GM21529 (cell line): ENCODE data around the gene ARIH1.
"Not testable (repeated sequence)": the region's sequence is repeated elsewhere in the genome, so short reads cannot be mapped to it uniquely, and the experiment has no call there.

Experiments used
- ATAC-seq: cut with Tn5 transposase; IDR thresholded peaks from one replicate; pipeline ENCODE4 v1.9.1; 2021; ENCODE audit not compliant: unreplicated experiment

Gene ARIH1, protein sequence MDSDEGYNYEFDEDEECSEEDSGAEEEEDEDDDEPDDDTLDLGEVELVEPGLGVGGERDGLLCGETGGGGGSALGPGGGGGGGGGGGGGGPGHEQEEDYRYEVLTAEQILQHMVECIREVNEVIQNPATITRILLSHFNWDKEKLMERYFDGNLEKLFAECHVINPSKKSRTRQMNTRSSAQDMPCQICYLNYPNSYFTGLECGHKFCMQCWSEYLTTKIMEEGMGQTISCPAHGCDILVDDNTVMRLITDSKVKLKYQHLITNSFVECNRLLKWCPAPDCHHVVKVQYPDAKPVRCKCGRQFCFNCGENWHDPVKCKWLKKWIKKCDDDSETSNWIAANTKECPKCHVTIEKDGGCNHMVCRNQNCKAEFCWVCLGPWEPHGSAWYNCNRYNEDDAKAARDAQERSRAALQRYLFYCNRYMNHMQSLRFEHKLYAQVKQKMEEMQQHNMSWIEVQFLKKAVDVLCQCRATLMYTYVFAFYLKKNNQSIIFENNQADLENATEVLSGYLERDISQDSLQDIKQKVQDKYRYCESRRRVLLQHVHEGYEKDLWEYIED

DNA sequence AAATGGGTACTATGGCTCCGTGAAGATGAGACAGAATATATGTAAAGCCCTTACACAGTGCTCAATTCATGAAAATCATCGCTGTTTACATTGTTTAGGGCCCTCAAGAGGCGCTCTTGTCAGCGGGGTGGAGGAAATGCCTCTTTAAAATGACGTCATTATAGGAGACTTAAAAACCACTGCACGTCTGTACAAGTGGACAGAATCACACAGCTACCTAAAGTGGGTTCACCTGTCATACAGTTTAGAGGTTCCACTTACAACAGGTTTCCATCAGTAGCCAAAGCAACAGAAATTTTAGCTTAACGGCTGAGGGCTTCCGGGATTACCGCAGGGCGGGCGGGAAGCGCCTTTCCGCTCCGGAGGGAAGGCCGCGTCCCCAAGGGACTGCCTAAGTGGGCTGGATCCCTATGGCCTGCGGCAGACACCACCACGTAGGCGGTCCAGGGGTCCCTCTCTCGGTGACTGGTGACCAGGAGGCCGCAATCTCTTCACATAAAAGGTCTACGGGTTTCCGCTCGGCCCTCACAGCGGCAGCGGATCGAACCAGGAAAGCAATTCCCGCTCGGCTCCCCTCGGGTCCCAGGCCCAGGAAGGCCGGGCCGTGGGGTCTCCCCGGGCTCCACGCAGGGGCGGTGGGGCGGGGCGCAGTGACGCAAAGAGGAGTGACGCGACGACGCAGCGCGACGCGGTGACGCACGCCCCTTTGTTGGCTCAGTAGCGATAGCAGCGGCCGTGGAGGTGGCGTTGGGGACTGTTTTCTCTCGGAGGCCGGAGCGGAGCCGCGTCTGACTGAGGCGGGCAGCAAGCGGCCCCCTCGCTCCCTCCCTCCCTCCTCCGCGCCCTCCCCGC lies at the start of gene ARIH1:
Gene ARIH1 (plus strand): TSS at position 717 of the 852 bp plus-strand sequence. CDS start 310 bp downstream, outside the sequence.
- ATAC-seq = peak; percentile 82

DNA sequence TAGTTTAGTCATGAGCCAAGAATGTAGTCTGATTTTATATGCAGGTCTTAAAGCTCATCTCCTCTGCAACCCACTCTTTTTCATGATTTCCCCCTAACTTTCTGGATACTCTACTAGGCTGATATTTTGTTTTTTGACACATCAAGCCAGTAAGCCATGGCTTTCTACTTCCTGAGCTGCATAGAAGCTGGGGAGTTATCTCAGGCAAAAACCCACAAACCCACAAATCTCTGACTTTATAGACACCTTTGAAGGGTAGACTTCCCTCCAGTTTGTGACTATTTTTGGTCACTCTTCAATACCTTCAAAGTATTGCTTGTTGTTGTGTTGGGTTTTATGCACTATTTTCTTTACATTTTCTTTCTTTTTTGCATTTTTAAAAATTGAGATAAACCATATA lies 47.4 kb upstream of the ARIH1 start:
- ATAC-seq = no peak

DNA sequence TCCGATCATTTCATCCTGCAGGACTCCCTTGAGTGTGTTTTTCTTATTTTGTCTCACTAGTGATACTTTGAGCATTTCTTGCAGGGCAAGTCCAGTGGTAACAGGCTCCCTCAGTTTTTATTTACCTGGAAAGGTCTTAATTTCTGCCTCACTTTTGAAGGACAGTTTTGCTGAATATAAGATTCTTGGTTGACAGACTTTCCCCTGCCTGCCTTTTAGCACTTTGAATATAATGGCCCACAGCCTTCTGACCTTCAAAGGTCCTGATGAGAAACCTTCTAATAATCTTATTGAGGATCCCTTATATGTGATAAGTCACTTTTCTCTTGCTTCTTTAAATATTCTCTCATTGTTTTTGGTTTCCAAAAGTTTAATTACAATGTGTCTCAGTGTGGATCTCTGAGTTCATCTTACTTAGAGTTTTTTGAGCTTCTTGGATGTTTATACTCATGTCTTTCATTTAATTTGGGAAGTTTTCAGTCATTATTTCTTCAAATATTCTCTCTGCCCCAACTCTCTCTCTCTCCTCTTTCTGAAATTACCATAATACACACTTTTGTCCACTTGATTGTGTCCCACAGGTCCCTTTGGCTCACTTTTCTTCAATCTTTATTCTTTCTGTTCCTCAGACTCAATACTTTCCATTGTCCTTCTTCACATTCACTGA lies 36.3 kb upstream of the ARIH1 start:
- no peak for ATAC-seq

DNA sequence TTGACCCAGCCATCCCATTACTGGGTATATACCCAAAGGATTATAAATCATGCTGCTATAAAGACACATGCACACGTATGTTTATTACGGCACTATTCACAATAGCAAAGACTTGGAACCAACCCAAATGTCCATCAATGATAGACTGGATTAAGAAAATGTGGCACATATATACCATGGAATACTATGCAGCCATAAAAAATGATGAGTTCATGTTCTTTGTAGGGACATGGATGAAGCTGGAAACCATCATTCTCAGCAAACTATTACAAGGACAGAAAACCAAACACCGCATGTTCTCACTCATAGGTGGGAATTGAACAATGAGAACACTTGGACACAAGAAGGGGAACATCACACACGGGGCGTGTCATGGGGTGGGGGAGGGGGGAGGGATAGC lies 31.3 kb upstream of the ARIH1 start:
- not testable (repeated sequence) for ATAC-seq

DNA sequence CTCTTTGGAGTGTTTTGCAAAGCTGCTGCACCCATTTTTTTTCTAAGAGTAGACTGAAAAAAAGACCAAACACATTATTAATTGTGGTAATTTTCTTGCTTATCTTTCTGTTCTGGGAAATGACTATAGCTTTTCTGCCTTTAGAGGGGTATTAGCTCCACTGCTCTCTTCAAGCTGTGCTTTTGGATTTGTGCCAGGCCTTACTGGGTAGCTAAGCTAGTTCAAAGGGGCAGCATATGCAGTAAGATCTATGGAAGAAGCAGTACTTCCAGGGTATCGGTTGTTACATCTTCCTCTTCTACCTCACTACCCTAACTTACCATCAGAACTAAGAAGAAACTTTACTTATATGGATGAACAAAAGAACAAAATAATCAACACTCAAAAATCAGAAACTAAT lies 28.7 kb upstream of the ARIH1 start:
- no peak for ATAC-seq

DNA sequence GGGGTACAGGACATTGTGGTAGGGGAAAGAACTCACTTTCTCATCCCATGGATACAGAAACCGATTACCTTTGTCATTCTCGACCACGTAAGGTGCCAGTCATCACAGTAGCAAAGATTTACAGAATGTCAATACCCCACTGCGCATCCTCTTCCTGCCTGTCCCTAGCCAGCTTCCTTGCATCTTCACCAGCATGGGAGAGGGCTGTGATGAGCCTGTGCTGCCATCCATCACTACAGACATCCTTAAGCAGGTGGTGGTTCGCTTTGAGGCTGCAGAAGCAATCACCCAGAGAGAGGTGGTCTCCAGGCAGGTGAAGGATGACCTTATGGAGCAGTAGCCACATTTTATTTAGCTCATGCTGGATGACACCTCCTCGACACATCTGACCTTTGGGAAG lies 23.3 kb upstream of the ARIH1 start:
- ATAC-seq = no peak

DNA sequence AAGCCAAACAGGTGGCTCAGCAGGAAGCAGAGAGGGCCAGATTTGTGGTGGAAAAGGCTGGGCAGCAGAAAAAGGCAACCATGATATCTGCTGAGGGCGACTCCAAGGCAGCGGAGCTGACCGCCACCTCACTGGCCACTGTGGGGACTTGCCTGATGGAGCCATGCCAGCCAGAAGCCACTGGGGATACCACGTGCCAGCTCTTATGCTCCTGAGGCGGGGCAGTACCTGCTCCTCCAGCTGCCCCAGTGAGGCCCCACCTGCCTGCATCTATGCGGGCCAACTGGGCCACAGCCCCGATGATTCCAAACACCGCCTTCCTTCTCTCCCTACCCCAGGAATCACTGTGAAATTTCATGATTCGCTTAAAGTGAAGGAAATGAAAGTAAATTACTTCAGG lies 22.9 kb upstream of the ARIH1 start:
- ATAC-seq = no peak

DNA sequence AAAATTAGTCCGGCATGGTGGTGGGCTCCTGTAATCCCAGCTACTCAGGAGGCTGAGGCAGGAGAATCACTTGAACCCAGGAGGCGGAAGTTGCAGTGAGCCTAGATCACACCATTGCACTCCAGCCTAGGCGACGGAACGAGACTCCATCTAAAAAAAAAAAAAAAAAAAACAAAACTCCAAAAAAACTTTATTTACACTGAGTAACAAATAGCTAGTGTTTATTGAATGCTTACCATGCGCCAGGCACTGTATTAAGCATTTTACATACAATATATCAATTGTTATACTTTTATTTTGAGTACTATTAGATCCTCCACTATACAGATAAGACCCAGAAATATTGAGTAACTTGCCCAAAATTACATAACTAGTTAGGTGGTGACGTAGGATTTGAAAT lies 17.4 kb upstream of the ARIH1 start:
- ATAC-seq = no peak

DNA sequence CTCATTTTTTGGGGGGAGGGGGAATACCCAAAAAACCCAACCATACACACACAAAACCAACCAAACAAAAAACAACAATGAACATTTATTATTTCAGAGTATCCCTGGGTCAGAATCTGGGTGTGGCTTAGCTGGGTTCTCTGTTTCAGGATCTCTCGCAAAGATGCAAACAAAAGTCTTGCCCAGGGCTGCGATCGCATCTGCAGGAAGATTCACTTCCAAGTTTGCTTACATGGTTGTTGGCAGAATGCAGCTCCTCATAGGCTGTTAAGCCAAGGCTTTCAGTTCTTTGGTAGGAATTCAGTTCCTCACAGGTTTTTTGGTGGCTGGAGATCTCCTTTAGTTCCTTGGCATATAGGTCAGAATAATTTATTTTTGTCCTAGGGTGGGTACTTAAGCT lies 13.7 kb upstream of the ARIH1 start:
- no peak for ATAC-seq

DNA sequence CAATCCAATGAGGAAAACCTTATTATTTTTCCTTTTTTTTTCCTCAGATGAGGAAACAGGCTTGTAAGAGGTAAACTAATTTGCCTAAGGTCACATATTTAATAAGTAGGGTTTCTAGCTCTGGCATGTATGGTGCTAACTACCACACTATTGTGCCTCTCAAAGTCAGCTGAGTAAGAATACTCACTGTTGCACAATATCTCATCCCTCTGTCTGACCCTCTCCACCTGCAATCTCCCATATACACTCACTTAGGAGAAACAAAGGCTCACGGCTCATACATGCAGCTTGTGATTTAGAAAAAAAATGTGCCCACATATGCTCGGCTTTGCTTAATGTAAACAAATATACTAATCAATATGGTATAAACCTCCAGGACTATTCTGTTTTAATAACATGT lies 10.4 kb upstream of the ARIH1 start:
- no peak for ATAC-seq

DNA sequence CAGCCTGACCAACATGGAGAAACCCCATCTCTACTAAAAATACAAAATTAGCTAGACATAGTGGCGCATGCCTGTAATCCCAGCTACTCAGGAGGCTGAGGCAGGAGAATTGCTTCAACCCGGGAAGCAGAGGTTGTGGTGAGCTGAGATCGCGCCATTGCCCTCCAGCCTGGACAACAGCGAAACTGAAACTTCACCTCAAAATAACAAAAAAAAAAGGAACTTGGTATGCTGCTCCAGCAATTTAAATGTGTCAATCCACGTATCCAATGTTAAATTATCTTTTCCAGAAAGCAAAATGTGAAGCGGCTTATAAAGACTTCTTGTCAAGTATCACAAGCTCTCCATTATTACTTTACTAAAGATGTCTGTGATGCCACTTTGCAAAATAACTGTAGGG lies 9.9 kb upstream of the ARIH1 start:
- ATAC-seq = no peak

DNA sequence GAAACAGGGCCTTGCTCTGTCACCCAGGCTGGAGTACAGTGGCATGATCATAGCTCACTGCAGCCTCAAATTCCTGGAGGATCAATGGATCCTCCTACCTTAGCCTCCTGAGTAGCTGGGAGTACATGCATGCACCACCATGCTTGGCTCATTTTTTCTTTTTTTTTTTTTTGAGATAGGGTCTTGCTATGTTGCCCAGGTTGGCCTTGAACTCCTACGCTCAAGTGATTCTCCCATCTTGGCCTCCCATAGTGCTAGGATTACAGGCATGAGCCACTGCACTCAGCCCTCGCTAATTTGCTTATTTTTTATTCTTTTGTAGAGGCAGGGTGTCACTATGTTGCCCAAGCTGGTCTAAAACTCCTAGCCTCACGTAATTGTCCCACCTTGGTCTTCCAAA lies 6.0 kb upstream of the ARIH1 start:
- ATAC-seq = no peak

DNA sequence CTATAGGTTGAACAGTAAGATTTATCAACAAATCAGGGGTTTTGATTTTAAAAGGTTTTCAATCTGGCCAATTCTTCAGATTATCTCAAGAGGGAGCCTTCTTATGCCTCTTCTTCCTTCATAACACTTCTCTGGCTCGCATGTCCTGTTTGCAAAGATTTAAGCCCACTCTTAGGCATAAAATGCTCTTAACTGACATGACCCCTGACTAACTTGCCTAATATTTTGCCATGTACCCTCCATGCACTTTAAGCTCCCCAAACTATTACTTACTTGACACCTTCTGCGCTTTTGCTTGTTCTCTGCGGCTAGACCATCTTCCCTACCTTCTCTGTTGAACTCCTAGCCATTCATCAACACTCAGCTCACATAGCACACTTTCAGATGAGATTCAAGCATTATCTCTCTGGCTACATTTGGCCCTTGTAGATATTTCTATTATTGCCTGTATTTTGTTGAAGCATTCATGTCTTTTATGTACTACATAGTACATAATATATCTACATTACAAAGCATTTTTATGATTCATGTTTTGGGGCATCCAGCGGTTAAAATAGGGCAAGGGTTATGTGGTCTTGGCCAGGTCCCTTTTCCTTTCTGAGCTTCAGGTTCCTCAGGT lies 1.0 kb upstream of the ARIH1 start:
- no peak for ATAC-seq

DNA sequence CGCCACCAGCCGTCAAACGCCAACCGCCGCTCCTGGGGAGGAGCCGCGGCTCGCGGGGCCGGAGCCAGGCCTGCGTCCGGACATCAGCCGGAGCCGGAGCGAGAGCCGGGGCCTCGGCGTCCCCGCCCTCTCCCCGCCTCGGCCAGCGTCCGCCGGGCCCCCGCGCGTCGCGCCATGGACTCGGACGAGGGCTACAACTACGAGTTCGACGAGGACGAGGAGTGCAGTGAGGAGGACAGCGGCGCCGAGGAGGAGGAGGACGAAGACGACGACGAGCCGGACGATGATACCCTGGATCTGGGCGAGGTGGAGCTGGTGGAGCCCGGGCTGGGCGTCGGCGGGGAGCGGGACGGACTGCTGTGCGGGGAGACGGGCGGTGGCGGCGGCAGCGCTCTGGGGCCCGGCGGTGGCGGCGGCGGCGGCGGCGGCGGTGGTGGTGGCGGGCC lies 359 bp downstream of the ARIH1 start:
- ATAC-seq = no peak

DNA sequence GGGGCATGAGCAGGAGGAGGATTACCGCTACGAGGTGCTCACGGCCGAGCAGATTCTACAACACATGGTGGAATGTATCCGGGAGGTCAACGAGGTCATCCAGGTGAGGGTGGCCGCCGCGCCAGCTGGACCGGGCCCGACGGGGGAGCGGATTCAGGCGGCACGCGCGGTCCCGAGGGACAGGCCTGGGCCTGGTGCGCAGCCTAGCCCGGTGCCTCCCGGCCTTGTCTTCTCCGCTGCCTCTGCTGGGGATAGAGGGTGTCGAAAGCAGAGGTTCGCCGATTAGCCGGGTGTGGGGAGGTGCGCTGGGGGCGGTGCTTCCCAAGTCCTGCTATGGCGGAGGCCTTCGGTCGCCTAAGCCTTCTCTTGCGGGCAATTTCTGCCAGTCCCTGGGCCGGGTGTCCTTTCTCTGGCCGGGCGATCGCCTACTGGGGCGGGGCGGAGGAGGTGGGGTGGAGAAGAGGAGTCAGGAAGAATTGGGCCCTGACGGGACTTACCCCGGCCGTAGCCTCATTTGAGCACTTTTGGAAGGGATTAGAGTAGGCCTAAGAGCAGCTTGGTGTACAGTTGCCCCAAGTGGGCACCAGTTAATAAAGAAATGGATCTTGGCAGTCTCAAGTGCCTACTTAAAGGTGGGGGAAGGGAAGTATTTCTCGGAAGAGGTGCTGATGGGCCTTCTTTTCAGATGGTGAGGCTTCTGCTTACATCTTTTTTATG lies 940 bp downstream of the ARIH1 start:
- peak; percentile 43 for ATAC-seq

DNA sequence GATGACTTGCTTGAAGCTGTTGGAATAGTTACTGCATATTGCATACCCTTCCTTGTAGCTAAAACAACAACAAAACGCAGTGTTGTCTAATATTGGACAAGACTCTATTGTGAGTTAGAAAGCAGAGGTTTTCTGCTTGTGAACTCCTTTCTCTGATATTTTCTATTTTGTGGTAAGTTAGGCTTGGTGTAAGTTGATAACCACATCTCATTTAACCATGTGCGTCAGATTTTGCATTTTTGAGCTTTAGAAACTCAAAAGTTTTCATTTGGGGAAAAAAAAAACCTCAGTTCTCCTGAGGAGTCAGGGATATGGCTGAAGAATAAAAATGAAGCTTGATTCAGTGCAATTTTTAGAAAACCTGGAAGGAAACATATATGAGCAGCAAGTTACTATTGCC lies 1.5 kb downstream of the ARIH1 start:
- no peak for ATAC-seq

DNA sequence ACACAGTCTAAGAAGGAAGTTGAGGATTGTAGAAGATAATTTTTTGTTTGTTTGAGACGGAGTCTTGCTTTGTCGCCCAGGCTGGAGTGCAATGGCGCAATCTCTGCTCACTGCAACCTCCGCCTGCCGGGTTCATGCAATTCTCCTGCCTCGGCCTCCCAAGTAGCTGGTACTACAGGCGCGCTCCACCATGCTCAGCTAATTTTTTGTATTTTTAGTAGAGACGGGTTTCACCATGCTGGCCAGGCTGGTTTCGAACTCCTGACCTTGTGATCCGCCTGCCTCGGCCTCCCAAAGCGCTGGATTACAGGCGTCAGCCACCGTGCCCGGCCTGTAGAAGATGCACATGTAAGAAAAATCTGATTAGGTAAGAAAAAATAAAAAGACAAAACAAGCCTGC lies 2.2 kb downstream of the ARIH1 start:
- ATAC-seq = not testable (repeated sequence)

DNA sequence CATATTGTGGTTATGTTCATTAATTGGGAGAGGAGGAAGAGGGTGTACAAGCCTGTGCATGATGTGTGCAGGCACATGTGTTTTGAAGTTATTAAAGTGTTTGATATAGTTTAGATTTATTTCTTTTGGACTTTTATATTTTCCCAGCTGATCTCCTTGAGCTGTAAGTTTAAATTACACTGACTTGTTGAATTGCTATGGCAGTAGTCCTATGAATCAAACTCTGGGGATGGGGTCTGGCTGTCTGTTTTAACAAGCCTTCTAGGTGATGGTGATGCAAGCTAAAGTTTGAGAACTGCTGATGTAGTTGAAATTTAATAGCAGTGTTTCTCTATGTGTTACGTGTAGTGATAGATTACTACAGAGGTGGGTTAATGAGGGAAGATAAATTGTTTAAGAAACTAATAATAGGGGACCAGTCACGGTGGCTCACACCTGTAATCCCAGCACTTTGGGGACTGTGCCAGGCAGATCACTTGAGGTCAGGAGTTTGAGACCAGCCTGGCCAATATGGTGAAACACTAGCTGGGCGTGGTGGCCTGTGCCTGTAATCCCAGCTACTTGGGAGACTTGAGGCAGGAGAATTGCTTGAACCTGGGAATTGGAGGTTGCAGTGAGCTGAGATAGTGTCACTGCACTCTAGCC lies 7.0 kb downstream of the ARIH1 start:
- no peak for ATAC-seq

DNA sequence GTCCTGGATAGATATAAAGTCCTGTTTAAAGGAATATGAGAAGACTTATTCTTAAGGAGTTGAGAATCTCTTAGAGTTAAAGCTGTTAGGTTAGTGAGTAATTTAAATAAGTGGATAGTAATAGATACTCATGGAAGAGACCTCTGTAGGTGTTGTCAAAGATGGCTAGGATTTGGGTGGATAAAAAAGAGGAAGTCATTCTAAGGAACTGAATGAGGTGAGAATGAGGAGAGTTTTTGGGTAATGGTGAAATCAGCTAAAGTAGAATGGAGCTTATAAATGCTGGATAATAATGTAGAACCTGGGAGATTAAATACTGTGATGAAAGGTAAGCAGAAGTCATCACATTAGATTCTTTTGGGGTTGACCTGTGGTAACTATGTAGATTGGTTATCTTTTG lies 8.1 kb downstream of the ARIH1 start:
- no peak for ATAC-seq

DNA sequence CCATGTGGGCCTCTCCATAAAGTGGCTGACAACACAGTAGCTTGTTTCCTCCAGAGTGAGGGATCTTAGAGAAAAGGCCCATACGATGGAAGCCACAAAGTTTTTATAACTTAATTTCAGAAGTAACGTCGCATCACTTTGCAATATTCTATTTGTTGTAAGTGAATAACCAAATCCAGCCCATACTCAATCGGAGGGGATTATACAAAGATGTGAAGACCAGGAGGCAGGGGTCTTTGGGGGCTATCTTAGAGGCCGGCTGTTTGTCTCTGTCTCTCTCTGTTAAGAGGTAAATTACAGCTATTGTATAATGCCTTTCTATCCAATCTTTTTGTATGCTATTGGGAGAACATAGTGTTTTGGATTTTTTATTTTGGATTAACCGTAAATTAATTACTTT lies 9.1 kb downstream of the ARIH1 start:
- ATAC-seq = no peak
